Retinal pigment epithelial cell (primary cell): Measurements from ENCODE around the gene ANKFY1.

Experiments
- DNase-seq: peaks from one replicate; pipeline ENCODE4 v3.0.0-alpha.2; 2010; ENCODE audit warnings: low read depth
- H3K4me3 ChIP-seq: 2 replicates; pipeline ENCODE4 v1.5.1; 2011; ENCODE audit warnings: mild to moderate bottlenecking, low read length, control low read depth, moderate library complexity
- CTCF ChIP-seq: conservative IDR thresholded peaks from 2 replicates; pipeline ENCODE4 v1.5.1; 2011; ENCODE audit warnings: low read depth, low read length, control low read depth, inconsistent platforms

Gene ANKFY1

GRCh38 chr17:4247361-4247970, 16.3 kb downstream of the ANKFY1 start:
- DNase-seq = no peak
- TF ChIP-seq CTCF = no peak
- no peak overlapping the region for H3K4me3 ChIP-seq

- TF ChIP-seq CTCF = no peak
- H3K4me3 ChIP-seq = no peak overlapping the region
- no peak for DNase-seq
Observed at GRCh38 chr17:4246674-4247073, 17.1 kb downstream of the ANKFY1 start.

- no peak overlapping the region for H3K4me3 ChIP-seq
- DNase-seq = no peak
- no peak for TF ChIP-seq CTCF
Observed at GRCh38 chr17:4241535-4241934, 22.2 kb downstream of the ANKFY1 start.

- no peak for DNase-seq
- no peak overlapping the region for H3K4me3 ChIP-seq
- TF ChIP-seq CTCF = no peak
Observed at GRCh38 chr17:4236456-4236855, 27.3 kb downstream of the ANKFY1 start.

- TF ChIP-seq CTCF = no peak
- DNase-seq = no peak
Observed at GRCh38 chr17:4235372-4236279, 28.2 kb downstream of the ANKFY1 start.

GRCh38 chr17:4234401-4234800, 29.4 kb downstream of the ANKFY1 start:
- no peak overlapping the region for H3K4me3 ChIP-seq
- no peak for TF ChIP-seq CTCF
- DNase-seq = no peak

More at GRCh38 chr17:4235372-4236279, 28.2 kb downstream of the ANKFY1 start:
- no peak overlapping the region for H3K4me3 ChIP-seq
